ENCODE measurements around the gene MACIR. TPM values are rescaled to one million over a fixed set of nuclear protein-coding genes. Genes with fewer than 3 reads are reported as not detected.

Gene MACIR
- total RNA-seq, 1 experiment from 2014 or later = 13.6 TPM

DNA sequence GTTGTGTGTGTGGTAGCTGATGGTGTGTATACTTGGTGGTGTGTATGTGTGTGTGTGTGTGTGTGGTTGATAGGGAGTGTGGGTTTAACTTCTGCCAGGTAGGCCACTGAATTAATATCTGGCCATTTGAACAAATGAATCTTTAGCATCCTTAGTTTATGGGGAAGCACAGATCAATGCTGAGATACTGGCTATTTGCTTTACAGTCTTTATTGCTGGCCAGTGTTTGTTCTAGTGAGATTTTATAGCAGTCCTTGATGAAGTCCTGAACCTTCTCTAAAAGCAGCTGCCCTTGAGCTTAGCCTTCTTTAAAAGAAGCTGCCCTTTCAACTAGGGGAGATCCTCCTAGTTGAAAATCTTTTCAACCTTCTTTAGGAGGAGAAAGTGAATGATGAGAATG lies 69.3 kb downstream of the MACIR start:
- in situ Hi-C loops (cut with HindIII; ENCODE audit: low pct_unique_long_range_greater_than_20kb, low sequenced_read_pairs) = no loop called here
- DNase-seq (ENCODE audit: low read depth) = no peak

Other genes starting within 250 kb of the MACIR start
- 1.4 and 4.5 TPM in 2 replicates for gene GIN1, start 138.6 kb upstream of the MACIR start, total RNA-seq (2014; rRNA removed; shearing (Covaris generic); ENCODE audit: low replicate concordance)
- gene PPIP5K2, start 138.5 kb upstream of the MACIR start, total RNA-seq (2014; rRNA removed; shearing (Covaris generic); ENCODE audit: low replicate concordance) = 19.4 and 19.7 TPM in 2 replicates